Liver (tissue), 9 donors: ENCODE data around the gene MYO3B. TPM values are rescaled to one million over a fixed set of nuclear protein-coding genes. Genes with fewer than 3 reads are reported as not detected.

ENCODE experiments used
- DNase-seq: peaks from one replicate; pipeline ENCODE4 v3.0.0-alpha.2; 2017; ENCODE audit warnings: low spot score
- H3K27ac ChIP-seq, 2 donors: one replicate each; pipeline ENCODE4 v1.7.0; 2013; ENCODE audit warnings: inconsistent platforms in 2 of 2, low read length in 2 of 2, control low read depth in 1 of 2, low read depth in 1 of 2, mild to moderate bottlenecking in 1 of 2
- H3K27me3 ChIP-seq, 4 donors: one replicate each; pipeline versions ENCODE4 v1.6.1 to v1.7.0; 2013; ENCODE audit warnings: low read length in 3 of 4, inconsistent platforms in 1 of 4, mild to moderate bottlenecking in 1 of 4, moderate library complexity in 1 of 4; ENCODE audit not compliant: control insufficient read depth in 4 of 4, insufficient read depth in 4 of 4
- H3K36me3 ChIP-seq, 4 donors: one replicate each; pipeline versions ENCODE4 v1.6.1 to v1.7.0; 2013; ENCODE audit warnings: low read length in 3 of 4, mild to moderate bottlenecking in 3 of 4, low read depth in 1 of 4, moderate library complexity in 1 of 4; ENCODE audit not compliant: control insufficient read depth in 4 of 4, insufficient read depth in 3 of 4
- H3K4me1 ChIP-seq, 4 donors: one replicate each; pipeline versions ENCODE4 v1.6.1 to v1.7.0; 2013; ENCODE audit warnings: low read length in 3 of 4, mild to moderate bottlenecking in 3 of 4, moderate library complexity in 1 of 4; ENCODE audit not compliant: control insufficient read depth in 4 of 4, insufficient read depth in 4 of 4
- H3K4me3 ChIP-seq, 3 donors: one replicate each; pipeline versions ENCODE4 v1.6.1 to v1.7.0; 2013; ENCODE audit warnings: low read length in 3 of 3, control low read depth in 1 of 3, low read depth in 1 of 3, mild to moderate bottlenecking in 1 of 3
- H3K9ac ChIP-seq, 2 donors: one replicate each; pipeline ENCODE4 v1.7.0; 2013; ENCODE audit warnings: low read length in 2 of 2, mild to moderate bottlenecking in 2 of 2, moderate library complexity in 2 of 2, control low read depth in 1 of 2, low read depth in 1 of 2
- H3K9me3 ChIP-seq, 4 donors: one replicate each; pipeline versions ENCODE4 v1.6.1 to v1.7.0; 2013; ENCODE audit warnings: low read length in 3 of 4; ENCODE audit not compliant: control insufficient read depth in 4 of 4
- CTCF ChIP-seq: fragments of 150-350 bp; IDR thresholded peaks from 2 replicates; pipeline ENCODE4 v1.5.1; 2017; ENCODE audit warnings: improper control_type of control experiment, low read depth, low read length; ENCODE audit not compliant: missing input control
- EGR1 ChIP-seq, 2 donors: IDR thresholded peaks; 2 replicates each; pipeline ENCODE4 v1.6.1; 2016 to 2018; ENCODE audit warnings: antibody characterized with exemption in 2 of 2, low read depth in 2 of 2
- FOXA1 ChIP-seq: IDR thresholded peaks from 2 replicates; pipeline ENCODE4 v1.6.1; 2016; ENCODE audit warnings: antibody characterized with exemption
- FOXA2 ChIP-seq: IDR thresholded peaks from 2 replicates; pipeline ENCODE4 v1.6.1; 2016; ENCODE audit warnings: antibody characterized with exemption
- GABPA ChIP-seq, 2 donors: IDR thresholded peaks in 1 of 2; conservative IDR thresholded peaks in 1 of 2; 2 replicates each; pipeline ENCODE4 v1.6.1; 2016; ENCODE audit warnings: antibody characterized with exemption in 2 of 2, mild to moderate bottlenecking in 1 of 2, moderate library complexity in 1 of 2
- HNF4G ChIP-seq: IDR thresholded peaks from 2 replicates; pipeline ENCODE4 v1.6.1; 2016; ENCODE audit warnings: antibody characterized with exemption
- JUND ChIP-seq, 2 donors: IDR thresholded peaks; 2 replicates each; pipeline ENCODE4 v1.6.1; 2016; ENCODE audit warnings: antibody characterized with exemption in 2 of 2
- NR2F2 ChIP-seq: IDR thresholded peaks from 2 replicates; pipeline ENCODE4 v1.6.1; 2016; ENCODE audit warnings: antibody characterized with exemption
- RAD21 ChIP-seq, 2 donors: IDR thresholded peaks; 2 replicates each; pipeline ENCODE4 v1.6.1; 2016; ENCODE audit warnings: antibody characterized with exemption in 2 of 2, mild to moderate bottlenecking in 2 of 2
- REST ChIP-seq: IDR thresholded peaks from 2 replicates; pipeline ENCODE4 v1.6.1; 2016; ENCODE audit warnings: antibody characterized with exemption, mild to moderate bottlenecking
- RXRA ChIP-seq, 2 donors: IDR thresholded peaks; 2 replicates each; pipeline ENCODE4 v1.6.1; 2017 to 2018; ENCODE audit warnings: antibody characterized with exemption in 2 of 2, mild to moderate bottlenecking in 1 of 2
- SP1 ChIP-seq: IDR thresholded peaks from 2 replicates; pipeline ENCODE4 v1.6.1; 2018; ENCODE audit warnings: antibody characterized with exemption, mild to moderate bottlenecking
- TAF1 ChIP-seq: conservative IDR thresholded peaks from 2 replicates; pipeline ENCODE4 v1.6.1; 2016; ENCODE audit warnings: antibody characterized with exemption, mild to moderate bottlenecking
- YY1 ChIP-seq: IDR thresholded peaks from 2 replicates; pipeline ENCODE4 v1.6.1; 2016; ENCODE audit warnings: antibody characterized with exemption, mild to moderate bottlenecking
- ZBTB33 ChIP-seq: IDR thresholded peaks from 2 replicates; pipeline ENCODE4 v1.6.1; 2016; ENCODE audit warnings: antibody characterized with exemption
- WGBS: extraction: QIAGEN DNeasy Blood & Tissue Kit; methylation state at CpG from one replicate; pipeline ENCODE4 v1.1.7; 2013; 5-methylcytosine and 5-hydroxymethylcytosine counted together
- polyA plus RNA-seq, 2 donors: library from polyadenylated mRNA; stranded (reverse) in 1 of 2; unstranded in 1 of 2; fragments of 200-250 nt in 1 of 2; fragments of >200 nt in 1 of 2; fragmentation: Nextera tagmentation in 1 of 2; extraction: Ambion mirVana in 1 of 2; gene quantifications; one replicate each; pipeline versions ENCODE4 v1.2.1 to v1.2.3, GENCODE V29; 2013 to 2015
- total RNA-seq, 2 donors: library from RNA; depleted of rRNA; stranded (reverse); fragments of >200 nt; gene quantifications; one replicate each; pipeline ENCODE4 v1.2.3, GENCODE V29; 2014
- TF ChIP-seq, protein P1 (sequence below): IDR thresholded peaks from 2 replicates; pipeline ENCODE4 v1.6.1; 2016; ENCODE audit warnings: antibody characterized with exemption
- TF ChIP-seq, protein P2 (sequence below): IDR thresholded peaks from 2 replicates; pipeline ENCODE4 v1.6.1; 2016; ENCODE audit warnings: antibody characterized with exemption
- donor health status: healthy.
- donor health status: healthy.
- donor health status: healthy.
- donor health status: healthy.
- donor health status: healthy.

Gene MYO3B
- total and polyA plus RNA-seq, 4 donors: under 0.01 to 0.05 TPM; not detected in 2

GRCh38 chr2:170544817-170545216 is 366.9 kb downstream of the MYO3B start:
- Histone ChIP-seq H3K9ac (no peak overlapping the region), H3K4me1 (no peaks in the 10 kb centered on the region), H3K9me3 (no peaks in the 10 kb centered on the region), H3K36me3 (no peaks in the 10 kb centered on the region), H3K4me3 (no peak overlapping the region), H3K27ac (no peak overlapping the region), H3K27me3 (no peaks in the 10 kb centered on the region)
- no peak for DNase-seq
- TF ChIP-seq EGR1 (IDR thresholded peaks at IDR 0.05; ENCODE audit: low read depth in 2 of 2) (no peak), RXRA (IDR thresholded peaks at IDR 0.05) (no peak), HNF4G (no peak), YY1 (no peak), ZBTB33 (no peak), RAD21 (IDR thresholded peaks at IDR 0.05) (no peak), FOXA1 (no peak), TAF1 (no peak), FOXA2 (no peak), SP1 (no peak)
- TF ChIP-seq, protein P1, sequence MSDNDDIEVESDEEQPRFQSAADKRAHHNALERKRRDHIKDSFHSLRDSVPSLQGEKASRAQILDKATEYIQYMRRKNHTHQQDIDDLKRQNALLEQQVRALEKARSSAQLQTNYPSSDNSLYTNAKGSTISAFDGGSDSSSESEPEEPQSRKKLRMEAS: no peak
- TF ChIP-seq, protein P2, sequence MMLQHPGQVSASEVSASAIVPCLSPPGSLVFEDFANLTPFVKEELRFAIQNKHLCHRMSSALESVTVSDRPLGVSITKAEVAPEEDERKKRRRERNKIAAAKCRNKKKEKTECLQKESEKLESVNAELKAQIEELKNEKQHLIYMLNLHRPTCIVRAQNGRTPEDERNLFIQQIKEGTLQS: no peak
- 96% methylated on average over 3 of the region's 3 CpGs for WGBS

DNA sequence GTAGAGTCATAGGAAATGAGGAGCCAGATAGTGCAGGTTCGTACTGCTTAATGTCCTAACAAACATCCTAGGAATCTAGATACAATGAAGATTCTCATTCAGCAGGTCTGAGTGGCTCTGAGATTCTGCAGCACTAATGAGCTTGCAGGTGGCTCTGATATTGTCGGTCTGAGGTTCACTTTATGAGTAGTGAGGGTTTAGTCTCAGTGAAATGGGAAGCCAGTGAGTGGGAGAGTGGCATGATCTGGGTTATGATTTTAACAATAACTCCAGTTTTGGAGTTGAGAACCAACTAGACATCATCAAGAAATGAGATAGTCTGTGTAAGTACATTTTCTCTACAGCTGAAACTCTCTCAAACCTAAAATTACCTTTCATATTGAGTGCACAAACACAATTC is 370.4 kb downstream of the MYO3B start:
- DNase-seq: no peak
- H3K36me3 ChIP-seq: no peaks in the 10 kb centered on the region
- peaks cover 0 to 4% (median 1%) of the 10 kb centered on the region in 4 donors for H3K9me3 ChIP-seq
- no peak overlapping the region for H3K27ac ChIP-seq
- no peaks in the 10 kb centered on the region for H3K27me3 ChIP-seq
- no peak for TF ChIP-seq NR2F2
- no peak for TF ChIP-seq EGR1 (IDR thresholded peaks at IDR 0.05; ENCODE audit: low read depth in 2 of 2)
- TF ChIP-seq REST: no peak
- H3K4me1 ChIP-seq: no peaks in the 10 kb centered on the region
- WGBS: 86% methylated on average over 2 of the region's 2 CpGs
- H3K9ac ChIP-seq: no peak overlapping the region
- H3K4me3 ChIP-seq: no peak overlapping the region

- no peaks in the 10 kb centered on the region for H3K4me1 ChIP-seq
- DNase-seq: no peak
- no peaks in the 10 kb centered on the region for H3K36me3 ChIP-seq
- H3K4me3 ChIP-seq: no peak overlapping the region
- WGBS: 93% methylated on average over 2 of the region's 2 CpGs
- H3K27ac ChIP-seq: no peak overlapping the region
- H3K27me3 ChIP-seq: no peaks in the 10 kb centered on the region
- no peak overlapping the region for H3K9ac ChIP-seq
- peaks cover 0 to 4% (median 1%) of the 10 kb centered on the region in 4 donors for H3K9me3 ChIP-seq
- TF ChIP-seq NR2F2: no peak
- TF ChIP-seq, protein P2: no peak
- no peak for TF ChIP-seq SP1
- no peak for TF ChIP-seq HNF4G
- TF ChIP-seq, protein P1: no peak
- TF ChIP-seq EGR1 (IDR thresholded peaks at IDR 0.05; ENCODE audit: low read depth in 2 of 2): no peak
- no peak for TF ChIP-seq RAD21 (IDR thresholded peaks at IDR 0.05)
- TF ChIP-seq ZBTB33: no peak
- no peak for TF ChIP-seq CTCF
- no peak for TF ChIP-seq RXRA (IDR thresholded peaks at IDR 0.05)
- no peak for TF ChIP-seq GABPA (IDR thresholded peaks at IDR 0.05 in 1 of 2, conservative IDR thresholded peaks at IDR 0.05 in 1 of 2)
- TF ChIP-seq FOXA1: no peak
- TF ChIP-seq YY1: no peak
- no peak for TF ChIP-seq JUND (IDR thresholded peaks at IDR 0.05)
Observed at GRCh38 chr2:170550501-170550900, 372.6 kb downstream of the MYO3B start.
